Measurements from ENCODE around the gene SPATA7. TPM values are rescaled to one million over a fixed set of nuclear protein-coding genes. Genes with fewer than 3 reads are reported as not detected.

The SPATA7 gene
- total RNA-seq, 1 experiment from 2014 or later = 5.3 TPM

DNA sequence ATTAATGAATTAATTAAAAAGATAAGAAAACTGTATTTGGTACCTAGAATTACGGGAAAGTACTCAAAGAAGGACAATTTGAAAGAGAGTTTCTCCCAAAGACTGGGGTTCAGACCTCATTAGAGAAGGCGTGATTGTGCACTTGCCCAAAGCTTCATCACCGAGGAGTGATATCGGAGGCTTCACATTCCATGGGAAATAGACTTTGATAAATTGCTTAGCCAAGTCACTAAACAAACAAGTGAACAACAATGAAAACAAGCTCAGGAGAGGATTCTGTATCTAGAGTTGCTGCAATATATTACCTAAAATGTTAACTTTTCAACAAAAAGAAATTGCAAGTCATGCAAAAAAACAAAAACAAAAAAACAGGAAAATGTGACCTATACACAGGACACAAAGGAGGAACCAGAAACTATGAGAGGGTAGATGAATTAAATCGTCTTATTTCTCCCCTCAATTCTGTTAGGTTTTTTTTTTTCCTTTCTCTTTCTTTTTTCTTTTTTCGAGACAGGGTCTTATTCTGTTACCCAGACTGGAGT is 3.4 kb downstream of the SPATA7 start:
- H3K27me3 Mint-ChIP-seq (ENCODE audit: low read depth) = peaks cover 5% of the 10 kb centered on the region
- H3K14ac ChIP-seq (ENCODE audit: insufficient read depth, low read length) = no peak overlapping the region
- no peak overlapping the region for H2BK120ac ChIP-seq (ENCODE audit: low read depth, low read length, poor library complexity, severe bottlenecking)
- H3K36me3 Mint-ChIP-seq (ENCODE audit: insufficient read depth in 1 of 3, low read depth in 3 of 3) = no peaks in the 10 kb centered on the region
- TF ChIP-seq, protein P1, sequence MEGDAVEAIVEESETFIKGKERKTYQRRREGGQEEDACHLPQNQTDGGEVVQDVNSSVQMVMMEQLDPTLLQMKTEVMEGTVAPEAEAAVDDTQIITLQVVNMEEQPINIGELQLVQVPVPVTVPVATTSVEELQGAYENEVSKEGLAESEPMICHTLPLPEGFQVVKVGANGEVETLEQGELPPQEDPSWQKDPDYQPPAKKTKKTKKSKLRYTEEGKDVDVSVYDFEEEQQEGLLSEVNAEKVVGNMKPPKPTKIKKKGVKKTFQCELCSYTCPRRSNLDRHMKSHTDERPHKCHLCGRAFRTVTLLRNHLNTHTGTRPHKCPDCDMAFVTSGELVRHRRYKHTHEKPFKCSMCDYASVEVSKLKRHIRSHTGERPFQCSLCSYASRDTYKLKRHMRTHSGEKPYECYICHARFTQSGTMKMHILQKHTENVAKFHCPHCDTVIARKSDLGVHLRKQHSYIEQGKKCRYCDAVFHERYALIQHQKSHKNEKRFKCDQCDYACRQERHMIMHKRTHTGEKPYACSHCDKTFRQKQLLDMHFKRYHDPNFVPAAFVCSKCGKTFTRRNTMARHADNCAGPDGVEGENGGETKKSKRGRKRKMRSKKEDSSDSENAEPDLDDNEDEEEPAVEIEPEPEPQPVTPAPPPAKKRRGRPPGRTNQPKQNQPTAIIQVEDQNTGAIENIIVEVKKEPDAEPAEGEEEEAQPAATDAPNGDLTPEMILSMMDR (conservative IDR thresholded peaks at IDR 0.05) = no peak
- no peak overlapping the region for H2BK5ac ChIP-seq (ENCODE audit: insufficient read length, low read length)
- H3K79me2 ChIP-seq (ENCODE audit: insufficient read depth, low read length) = no peaks in the 10 kb centered on the region
- no peak overlapping the region for H4K91ac ChIP-seq (ENCODE audit: insufficient read length, low read depth, low read length)
- 0 out of 2 replicates have a peak, but pooled peaks cover 4% of the 10 kb centered on the region for H3K4me1 ChIP-seq (ENCODE audit: insufficient read depth, low read length)
- H3K9ac ChIP-seq (ENCODE audit: extremely low read depth, insufficient read length, low read length) = no peak overlapping the region
- H2BK12ac ChIP-seq (ENCODE audit: insufficient read length, low read depth, low read length) = no peak overlapping the region
- no peak overlapping the region for H3K27ac ChIP-seq (ENCODE audit: insufficient read length, low read depth, low read length)
- H2BK20ac ChIP-seq (ENCODE audit: low read depth, low read length, poor library complexity, severe bottlenecking) = no peak overlapping the region
- no CpG with 5 or more reads among the region's 6 CpGs for WGBS (ENCODE audit: extremely low coverage, insufficient read length, low lambda C conversion rate)
- H2BK15ac ChIP-seq (ENCODE audit: low read depth, low read length) = no peak overlapping the region
- no peak overlapping the region for H4K5ac ChIP-seq (ENCODE audit: insufficient read length, low read depth, low read length)
- H3K4me1 Mint-ChIP-seq = peaks cover 14 to 15% of the 10 kb centered on the region in 2 experiments
- H4K8ac ChIP-seq (replicated peaks; ENCODE audit: insufficient read length, low read depth, low read length) = no peak overlapping the region
- DNase-seq = no peak
- no peak overlapping the region for H2AK5ac ChIP-seq (ENCODE audit: insufficient read length, low read length)
- H4K20me1 ChIP-seq (ENCODE audit: control insufficient read depth, insufficient read depth, insufficient read length) = no peaks in the 10 kb centered on the region
- no peak overlapping the region for H3K23ac ChIP-seq (ENCODE audit: insufficient read length, low read depth, low read length)
- H3K79me1 ChIP-seq (ENCODE audit: insufficient read depth, low read depth, low read length, poor library complexity, severe bottlenecking) = no peaks in the 10 kb centered on the region
- H2AFZ ChIP-seq (ENCODE audit: low read length) = no peak overlapping the region
- no peak overlapping the region for H3K27ac Mint-ChIP-seq
- H3K9me3 ChIP-seq (ENCODE audit: control insufficient read depth, low read depth, low read length) = no peaks in the 10 kb centered on the region
- no peak overlapping the region for H3K4ac ChIP-seq (ENCODE audit: low read depth, low read length)
- H3K4me3 Mint-ChIP-seq = no peak overlapping the region
- H3K4me2 ChIP-seq (ENCODE audit: insufficient read depth, insufficient read length, low read length) = no peak overlapping the region
- no peak overlapping the region for H3K18ac ChIP-seq (ENCODE audit: insufficient read length, low read depth, low read length)
- H3K56ac ChIP-seq (ENCODE audit: insufficient read length, low read depth, low read length) = no peak overlapping the region
- H3K23me2 ChIP-seq (ENCODE audit: insufficient read length, low read depth, low read length, poor library complexity, severe bottlenecking) = peaks cover 3% of the 10 kb centered on the region
- no peak overlapping the region for H3T11ph ChIP-seq (ENCODE audit: low read length)
- no peaks in the 10 kb centered on the region for H3K9me3 Mint-ChIP-seq
- no peaks in the 10 kb centered on the region for H3K27me3 ChIP-seq (ENCODE audit: insufficient read depth, low read length)

Data from H9 (cell line).